Measurements from ENCODE around the gene PMFBP1. TPM values are rescaled to one million over a fixed set of nuclear protein-coding genes. Genes with fewer than 3 reads are reported as not detected.

PMFBP1 gene
- polyA plus RNA-seq, 1 donor (not counting 4 experiments of a cell fraction or from before 2014, with no cell fraction given) = 0.92 TPM

GRCh38 chr16:72139908-72140307 lies 32.0 kb downstream of the PMFBP1 start:
- H3K4me2 ChIP-seq (ENCODE audit: control insufficient read depth, extremely low read depth, insufficient read depth, low read depth, low read length) = no peak overlapping the region
- no peaks in the 10 kb centered on the region for H4K20me1 ChIP-seq (ENCODE audit: control insufficient read depth, extremely low read depth, insufficient read depth, low read length)
- no peaks in the 10 kb centered on the region for H3K79me2 ChIP-seq (ENCODE audit: control insufficient read depth, insufficient read depth, low read length)
- H3K9ac ChIP-seq (ENCODE audit: control insufficient read depth, extremely low read depth, insufficient read depth, low read length) = no peak overlapping the region
- no peaks in the 10 kb centered on the region for H3K36me3 ChIP-seq (ENCODE audit: control insufficient read depth in 2 of 2, extremely low read depth in 1 of 2, insufficient read depth in 2 of 2, low read length in 2 of 2)
- dilution Hi-C loops (cut with MboI; ENCODE audit: extremely low pct_ligation_motif_present, low sequenced_read_pairs) = no loop called here
- TF ChIP-seq CTCF (optimal IDR thresholded peaks at IDR 0.05 in 1 of 3, IDR thresholded peaks at IDR 0.05 in 1 of 3, conservative IDR thresholded peaks at IDR 0.05 in 1 of 3; ENCODE audit: extremely low read depth in 1 of 3, insufficient read depth in 2 of 3, low read length in 3 of 3) (no peak), EZH2 (IDR thresholded peaks at IDR 0.05; ENCODE audit: low read length) (no peak)
- no peak overlapping the region for H3K27ac ChIP-seq (ENCODE audit: control insufficient read depth, insufficient read depth, low read length)
- FAIRE-seq (no peak), DNase-seq (ENCODE audit: low read depth, low spot score) (no peak)
- no peak overlapping the region for H2AFZ ChIP-seq (ENCODE audit: control insufficient read depth, low read length)
- H3K9me3 ChIP-seq (ENCODE audit: control insufficient read depth, low read depth, low read length) = no peaks in the 10 kb centered on the region
- H3K27me3 ChIP-seq (ENCODE audit: control insufficient read depth, extremely low read depth, insufficient read depth, low read length) = no peaks in the 10 kb centered on the region
- no peaks in the 10 kb centered on the region for H3K4me1 ChIP-seq (ENCODE audit: control insufficient read depth, extremely low read depth, insufficient read depth, low read length)
- no peaks in the 10 kb centered on the region for H3K9me1 ChIP-seq (ENCODE audit: control insufficient read depth, extremely low read depth, insufficient read depth, low read length)
- H3K4me3 ChIP-seq (ENCODE audit: control insufficient read depth in 2 of 3, extremely low read depth in 1 of 3, insufficient read depth in 2 of 3, low read depth in 1 of 3, low read length in 3 of 3) = no peak overlapping the region

GRCh38 chr16:72138064-72138572 lies 33.8 kb downstream of the PMFBP1 start:
- dilution Hi-C loops (cut with MboI; ENCODE audit: extremely low pct_ligation_motif_present, low sequenced_read_pairs) = no loop called here
- no peaks in the 10 kb centered on the region for H3K4me1 ChIP-seq (ENCODE audit: control insufficient read depth, extremely low read depth, insufficient read depth, low read length)
- H3K9me1 ChIP-seq (ENCODE audit: control insufficient read depth, extremely low read depth, insufficient read depth, low read length) = no peaks in the 10 kb centered on the region
- H3K79me2 ChIP-seq (ENCODE audit: control insufficient read depth, insufficient read depth, low read length) = no peaks in the 10 kb centered on the region
- no peaks in the 10 kb centered on the region for H4K20me1 ChIP-seq (ENCODE audit: control insufficient read depth, extremely low read depth, insufficient read depth, low read length)
- H2AFZ ChIP-seq (ENCODE audit: control insufficient read depth, low read length) = no peak overlapping the region
- FAIRE-seq (no peak), DNase-seq (ENCODE audit: low read depth, low spot score) (no peak)
- H3K36me3 ChIP-seq (ENCODE audit: control insufficient read depth in 2 of 2, extremely low read depth in 1 of 2, insufficient read depth in 2 of 2, low read length in 2 of 2) = no peaks in the 10 kb centered on the region
- no peak overlapping the region for H3K4me3 ChIP-seq (ENCODE audit: control insufficient read depth in 2 of 3, extremely low read depth in 1 of 3, insufficient read depth in 2 of 3, low read depth in 1 of 3, low read length in 3 of 3)
- no peaks in the 10 kb centered on the region for H3K27me3 ChIP-seq (ENCODE audit: control insufficient read depth, extremely low read depth, insufficient read depth, low read length)
- TF ChIP-seq EZH2 (IDR thresholded peaks at IDR 0.05; ENCODE audit: low read length) = no peak
- no peak for TF ChIP-seq CTCF (optimal IDR thresholded peaks at IDR 0.05 in 1 of 3, IDR thresholded peaks at IDR 0.05 in 1 of 3, conservative IDR thresholded peaks at IDR 0.05 in 1 of 3; ENCODE audit: extremely low read depth in 1 of 3, insufficient read depth in 2 of 3, low read length in 3 of 3)
- H3K9ac ChIP-seq (ENCODE audit: control insufficient read depth, extremely low read depth, insufficient read depth, low read length) = no peak overlapping the region
- H3K9me3 ChIP-seq (ENCODE audit: control insufficient read depth, low read depth, low read length) = no peaks in the 10 kb centered on the region
- no peak overlapping the region for H3K27ac ChIP-seq (ENCODE audit: control insufficient read depth, insufficient read depth, low read length)
- no peak overlapping the region for H3K4me2 ChIP-seq (ENCODE audit: control insufficient read depth, extremely low read depth, insufficient read depth, low read depth, low read length)

Measured in keratinocyte (primary cell).